ENCODE measurements around the gene ACVRL1.

The ACVRL1 gene

GRCh38 chr12:51915951-51916350 is 8.6 kb downstream of the ACVRL1 start:
- DNase-seq (ENCODE audit: low spot score): no peak

- DNase-seq (ENCODE audit: low spot score): no peak
These were observed 9.8 kb downstream of the ACVRL1 start for GRCh38 chr12:51917041-51917590.

- DNase-seq (ENCODE audit: low spot score): no peak
These were observed 10.6 kb downstream of the ACVRL1 start for GRCh38 chr12:51917746-51918453.

GRCh38 chr12:51920046-51920445 is 12.7 kb downstream of the ACVRL1 start:
- no peak for DNase-seq (ENCODE audit: low spot score)

GRCh38 chr12:51921017-51921725 is 13.9 kb downstream of the ACVRL1 start:
- peak; percentile 75 for DNase-seq (ENCODE audit: low spot score)

- no peak for DNase-seq (ENCODE audit: low spot score)
These were observed 14.8 kb downstream of the ACVRL1 start for GRCh38 chr12:51922146-51922545.

- DNase-seq (ENCODE audit: low spot score): no peak
These were observed 15.6 kb downstream of the ACVRL1 start for GRCh38 chr12:51922762-51923505.

- DNase-seq (ENCODE audit: low spot score): no peak
These were observed 16.4 kb downstream of the ACVRL1 start for GRCh38 chr12:51923506-51924365.

- peak; percentile 38 for DNase-seq (ENCODE audit: low spot score)
These were observed 17.4 kb downstream of the ACVRL1 start for GRCh38 chr12:51924551-51925319.

- DNase-seq (ENCODE audit: low spot score): peak; percentile 46
These were observed 18.2 kb downstream of the ACVRL1 start for GRCh38 chr12:51925346-51926063.

GRCh38 chr12:51926064-51926632 is 18.8 kb downstream of the ACVRL1 start:
- DNase-seq (ENCODE audit: low spot score): peak; percentile 50

GRCh38 chr12:51926718-51927117 is 19.4 kb downstream of the ACVRL1 start:
- peak; percentile 62 for DNase-seq (ENCODE audit: low spot score)

GRCh38 chr12:51932218-51933076 is 25.1 kb downstream of the ACVRL1 start:
- DNase-seq (ENCODE audit: low spot score): peak; percentile 68

GRCh38 chr12:51934080-51934479 is 26.8 kb downstream of the ACVRL1 start:
- DNase-seq (ENCODE audit: low spot score): no peak

GRCh38 chr12:51937926-51938325 is 30.6 kb downstream of the ACVRL1 start:
- DNase-seq (ENCODE audit: low spot score): no peak

GRCh38 chr12:51938726-51939125 is 31.4 kb downstream of the ACVRL1 start:
- no peak for DNase-seq (ENCODE audit: low spot score)

GRCh38 chr12:51941011-51941581 is 33.8 kb downstream of the ACVRL1 start:
- DNase-seq (ENCODE audit: low spot score): peak; percentile 47

GRCh38 chr12:51941604-51942003 is 34.3 kb downstream of the ACVRL1 start:
- DNase-seq (ENCODE audit: low spot score): no peak

All from SK-N-DZ (cell line).